GM21737 (cell line): Measurements from ENCODE around the gene SULT1A1.

Experiments used
- ATAC-seq: cut with Tn5 transposase; IDR thresholded peaks from one replicate; pipeline ENCODE4 v1.9.1; 2021; ENCODE audit warnings: mild to moderate bottlenecking, moderate library complexity; ENCODE audit not compliant: unreplicated experiment

The SULT1A1 gene

DNA sequence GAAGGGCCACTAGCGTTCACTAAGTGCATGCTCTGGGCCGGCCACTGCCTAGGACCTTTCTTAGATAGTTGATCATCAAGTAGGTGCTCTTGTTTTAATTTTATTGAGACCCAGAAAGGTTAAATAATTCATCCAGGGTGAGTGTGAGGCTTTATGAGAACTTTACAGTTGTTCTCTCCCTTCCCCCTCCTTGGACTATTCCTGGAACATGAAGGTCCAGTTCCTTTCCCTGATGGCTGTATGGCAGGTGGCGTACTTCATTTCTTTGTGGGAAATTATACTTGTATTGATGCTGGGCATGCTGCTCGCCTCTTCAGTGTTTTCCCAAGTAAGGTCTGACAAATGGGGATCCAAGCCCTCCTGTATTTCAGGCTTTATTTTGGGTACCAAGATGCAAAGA is 47.6 kb downstream of the SULT1A1 start:
- ATAC-seq, result no peak

- no peak for ATAC-seq
Measured at GRCh38 chr16:28561557-28562187, 48.2 kb downstream of the SULT1A1 start.

DNA sequence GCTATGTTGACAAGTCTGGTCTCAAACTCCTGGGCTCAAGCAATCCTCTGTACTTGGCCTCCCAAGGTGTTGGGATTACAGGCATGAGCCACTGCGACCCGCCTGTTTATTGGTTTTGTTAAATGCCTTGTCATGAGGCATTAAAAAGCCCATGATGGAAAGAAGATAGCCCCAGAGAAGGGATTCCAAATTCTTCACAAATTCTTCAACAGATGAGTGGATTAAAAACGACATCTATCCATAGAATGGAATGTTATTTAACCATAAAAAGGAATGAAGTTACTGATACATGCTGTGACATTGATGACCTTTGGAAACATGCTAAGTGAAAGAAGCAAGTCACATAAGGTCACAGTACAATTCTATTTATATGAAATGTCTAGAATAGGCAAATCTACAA is 51.4 kb downstream of the SULT1A1 start:
- no peak for ATAC-seq

GRCh38 chr16:28556914-28557320 is 52.9 kb downstream of the SULT1A1 start:
- ATAC-seq, result no peak

DNA sequence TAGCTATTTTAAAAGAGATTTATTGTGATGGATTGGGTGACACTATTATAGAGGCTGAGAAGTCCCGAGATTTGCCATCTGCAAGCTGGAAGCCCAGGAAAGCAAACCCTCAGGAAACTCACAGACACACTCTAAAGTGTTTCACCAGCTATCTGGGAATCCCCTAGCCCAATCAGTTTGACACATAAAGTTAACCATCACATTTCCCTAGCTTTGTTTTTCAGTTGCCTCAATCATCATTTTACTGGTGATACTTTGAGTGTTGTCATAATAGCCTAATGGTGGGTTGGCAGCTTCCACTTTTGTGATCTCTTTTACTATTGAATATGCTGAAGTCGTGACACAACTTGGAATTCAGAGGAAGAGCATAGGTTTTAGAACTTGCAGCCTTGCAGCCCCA is 54.3 kb downstream of the SULT1A1 start:
- no peak for ATAC-seq
